H1 (cell line): ENCODE data around the gene ST14. TPM values are rescaled to one million over a fixed set of nuclear protein-coding genes. Genes with fewer than 3 reads are reported as not detected.

Source experiments
- CTCF ChIA-PET: fragments of 300-600 bp; sonication (Branson Sonifier 250); formaldehyde crosslinking; loops from one replicate; lab custom pipeline; 2021; ENCODE audit not compliant: partially characterized antibody; lab: Charles Lee
- POLR2A ChIA-PET: fragments of 300-600 bp; sonication (Branson Sonifier 250); formaldehyde crosslinking; loops from one replicate; lab custom pipeline; 2021; ENCODE audit warnings: inconsistent platforms; ENCODE audit not compliant: partially characterized antibody; lab: Charles Lee
- DNase-seq, 2 experiments: peaks; one replicate each; pipeline versions ENCODE4 v3.0.0 to v3.0.0-alpha.2; 2010 to 2022; ENCODE audit warnings: low spot score in 2 of 2, low read depth in 1 of 2, mixed read lengths in 1 of 2
- FAIRE-seq: peaks from 2 replicates; lab custom pipeline; 2011; peaks lifted over from hg19 to GRCh38; lab: Jason Lieb, UNC
- H2AFZ ChIP-seq: 2 replicates; pipeline ENCODE4 v1.8.1; 2012; ENCODE audit warnings: low read length, inconsistent platforms
- H2AK5ac ChIP-seq: 2 replicates; pipeline ENCODE4 v1.6.1; 2013; ENCODE audit warnings: low read depth, low read length
- H2BK120ac ChIP-seq: replicated peaks from 2 replicates; pipeline ENCODE3; 2013; ENCODE audit warnings: low read depth, low read length, inconsistent platforms
- H2BK12ac ChIP-seq: 2 replicates; pipeline ENCODE4 v1.6.1; 2013; ENCODE audit warnings: low read depth, low read length
- H2BK15ac ChIP-seq: 2 replicates; pipeline ENCODE4 v1.6.1; 2013; ENCODE audit warnings: low read length
- H2BK20ac ChIP-seq: 2 replicates; pipeline ENCODE4 v1.6.1; 2013; ENCODE audit warnings: low read length
- H2BK5ac ChIP-seq: 2 replicates; pipeline ENCODE4 v1.6.1; 2013; ENCODE audit warnings: low read depth, low read length
- H3K14ac ChIP-seq: 2 replicates; pipeline ENCODE4 v1.6.1; 2013; ENCODE audit warnings: inconsistent platforms; ENCODE audit not compliant: insufficient read length
- H3K18ac ChIP-seq: 2 replicates; pipeline ENCODE4 v1.6.1; 2013; ENCODE audit warnings: low read length; ENCODE audit errors: extremely low read depth
- H3K23ac ChIP-seq: 2 replicates; pipeline ENCODE4 v1.6.1; 2013; ENCODE audit warnings: inconsistent platforms; ENCODE audit not compliant: insufficient read length
- H3K23me2 ChIP-seq: 2 replicates; pipeline ENCODE4 v1.6.1; 2013; ENCODE audit warnings: low read depth, low read length
- H3K27ac ChIP-seq: 2 replicates; pipeline ENCODE4 v1.6.1; 2011; ENCODE audit warnings: low read depth, low read length, inconsistent platforms
- H3K27me3 ChIP-seq, 4 experiments: replicated peaks in 1 of 4; 1 replicate in 1 of 4; 2 replicates in 3 of 4; pipeline versions ENCODE4 v1.6.1 to v1.8.1; 2011 to 2013; ENCODE audit warnings: low read length in 3 of 4, mild to moderate bottlenecking in 3 of 4, inconsistent platforms in 2 of 4, mixed read lengths in 2 of 4, moderate library complexity in 1 of 4; ENCODE audit not compliant: control insufficient read depth in 3 of 4, insufficient read depth in 3 of 4; ENCODE audit errors: extremely low read depth in 1 of 4
- H3K36me3 ChIP-seq, 4 experiments: 2 replicates each; pipeline versions ENCODE4 v1.6.1 to v1.8.1; 2011 to 2013; ENCODE audit warnings: mild to moderate bottlenecking in 4 of 4, low read length in 3 of 4, moderate library complexity in 2 of 4, control low read depth in 1 of 4, inconsistent platforms in 1 of 4; ENCODE audit not compliant: insufficient read depth in 4 of 4, control insufficient read depth in 2 of 4
- H3K4ac ChIP-seq: replicated peaks from 2 replicates; pipeline ENCODE3; 2013; ENCODE audit warnings: low read length, low read depth, mixed read lengths, inconsistent platforms; ENCODE audit not compliant: insufficient read length
- H3K4me1 ChIP-seq, 4 experiments: replicated peaks in 1 of 4; 1 replicate in 1 of 4; 2 replicates in 3 of 4; pipeline versions ENCODE4 v1.6.1 to v1.8.1; 2011 to 2013; ENCODE audit warnings: low read length in 3 of 4, inconsistent platforms in 2 of 4, mixed read lengths in 1 of 4; ENCODE audit not compliant: insufficient read depth in 4 of 4, control insufficient read depth in 3 of 4
- H3K4me2 ChIP-seq, 2 experiments: 2 replicates each; pipeline versions ENCODE4 v1.6.1 to v1.8.1; 2011 to 2013; ENCODE audit warnings: low read depth in 2 of 2, low read length in 2 of 2, control low read depth in 1 of 2, inconsistent platforms in 1 of 2, mild to moderate bottlenecking in 1 of 2; ENCODE audit not compliant: insufficient read depth in 1 of 2
- H3K4me3 ChIP-seq, 4 experiments: fragments of 200-600, 300-600 bp in 1 of 4; sonication (generic), shearing (Covaris generic), sonication (Bioruptor Twin) in 1 of 4; 2 replicates each; pipeline versions ENCODE4 v1.5.1 to v1.8.1; 2011 to 2016; ENCODE audit warnings: low read length in 4 of 4, low read depth in 3 of 4, control low read depth in 2 of 4, inconsistent platforms in 2 of 4, mild to moderate bottlenecking in 2 of 4, mixed read lengths in 1 of 4, moderate library complexity in 1 of 4; ENCODE audit not compliant: insufficient read depth in 2 of 4; ENCODE audit errors: extremely low read depth in 1 of 4
- H3K56ac ChIP-seq: replicated peaks from 2 replicates; pipeline ENCODE3; 2013; ENCODE audit warnings: low read depth, mild to moderate bottlenecking, mixed read lengths, low read length, inconsistent platforms; ENCODE audit not compliant: insufficient read length
- H3K79me1 ChIP-seq: 2 replicates; pipeline ENCODE4 v1.6.1; 2013; ENCODE audit warnings: low read depth, low read length, control low read depth
- H3K79me2 ChIP-seq, 2 experiments: 2 replicates each; pipeline versions ENCODE4 v1.6.1 to v1.8.1; 2012 to 2013; ENCODE audit warnings: low read length in 2 of 2, mild to moderate bottlenecking in 2 of 2, inconsistent platforms in 1 of 2; ENCODE audit not compliant: insufficient read depth in 2 of 2, control insufficient read depth in 1 of 2
- H3K9ac ChIP-seq, 4 experiments: replicated peaks in 1 of 4; 1 replicate in 1 of 4; 2 replicates in 3 of 4; pipeline versions ENCODE4 v1.6.1 to v1.8.1; 2011 to 2013; ENCODE audit warnings: low read depth in 3 of 4, low read length in 3 of 4, control low read depth in 2 of 4, mild to moderate bottlenecking in 2 of 4, moderate library complexity in 2 of 4, inconsistent platforms in 1 of 4; ENCODE audit errors: extremely low read depth in 1 of 4
- H3K9me3 ChIP-seq, 2 experiments: 2 replicates each; pipeline versions ENCODE4 v1.6.1 to v1.8.1; 2012 to 2013; ENCODE audit warnings: mild to moderate bottlenecking in 2 of 2, moderate library complexity in 2 of 2, control low read depth in 1 of 2, inconsistent platforms in 1 of 2, low read depth in 1 of 2, low read length in 1 of 2, mixed read lengths in 1 of 2; ENCODE audit not compliant: insufficient read depth in 2 of 2
- H4K20me1 ChIP-seq, 2 experiments: replicated peaks in 1 of 2; 2 replicates each; pipeline versions ENCODE3 to v1.8.1; 2011 to 2013; ENCODE audit warnings: inconsistent platforms in 2 of 2, low read length in 2 of 2, mild to moderate bottlenecking in 1 of 2; ENCODE audit not compliant: insufficient read depth in 2 of 2, control insufficient read depth in 1 of 2
- H4K5ac ChIP-seq: 2 replicates; pipeline ENCODE4 v1.6.1; 2013; ENCODE audit warnings: low read length, low read depth, mixed read lengths, inconsistent platforms; ENCODE audit not compliant: insufficient read length
- H4K8ac ChIP-seq: 2 replicates; pipeline ENCODE4 v1.8.0; 2013; ENCODE audit warnings: mild to moderate bottlenecking, moderate library complexity, low read length, inconsistent platforms; ENCODE audit not compliant: insufficient read depth; ENCODE audit errors: extremely low read depth
- H4K91ac ChIP-seq: replicated peaks from 2 replicates; pipeline ENCODE3; 2013; ENCODE audit warnings: low read length, mixed read lengths, inconsistent platforms; ENCODE audit not compliant: insufficient read length
- CBX5 ChIP-seq: fragments of 300-800, 300-1000 bp; sonication (generic); IDR thresholded peaks from 2 replicates; pipeline ENCODE4 v1.7.1; 2016; ENCODE audit warnings: antibody characterized with exemption, low read length, low read depth
- EZH2 ChIP-seq: fragments of 200-600 bp; sonication (generic); IDR thresholded peaks from 2 replicates; pipeline ENCODE4 v1.7.1; 2012; ENCODE audit warnings: low read depth, mild to moderate bottlenecking, moderate library complexity, low read length, inconsistent platforms; ENCODE audit not compliant: severe bottlenecking
- SP1 ChIP-seq: IDR thresholded peaks from 2 replicates; pipeline ENCODE4 v1.6.1; 2011; ENCODE audit warnings: low read depth, low read length
- TEAD4 ChIP-seq: IDR thresholded peaks from 2 replicates; pipeline ENCODE4 v1.6.1; 2012; ENCODE audit warnings: low read depth, low read length, inconsistent platforms, mixed read lengths
- WGBS, 2 experiments: shearing (Covaris generic) in 1 of 2; methylation state at CpG; one replicate each; pipeline versions ENCODE4 v1.1.6 to v1.1.7; 2013 to 2015; ENCODE audit warnings: low lambda C conversion rate in 2 of 2, mixed read lengths in 2 of 2, inconsistent platforms in 1 of 2, low coverage in 1 of 2, missing lambda C conversion rate in 1 of 2; ENCODE audit not compliant: insufficient replicate concordance in 2 of 2, insufficient coverage in 1 of 2, insufficient read length in 1 of 2; ENCODE audit errors: extremely low coverage in 1 of 2, missing lambda C conversion rate in 1 of 2; 5-methylcytosine and 5-hydroxymethylcytosine counted together
- polyA plus RNA-seq, 7 experiments: library from polyadenylated mRNA; depleted of rRNA in 3 of 7; stranded (reverse) in 5 of 7; unstranded in 2 of 7; fragments of >200 nt in 5 of 7; fragments of 200-250 nt in 2 of 7; gene quantifications; 1 replicate in 5 of 7; 2 replicates in 1 of 7; 4 replicates in 1 of 7; pipeline versions ENCODE4 v1.2.1 to v1.2.3, GENCODE V29; 2011 to 2013; ENCODE audit warnings: missing spikeins in 2 of 7, mixed read lengths in 2 of 7
- total RNA-seq: library from RNA; stranded (reverse); fragmentation: NEBNext Ultra II Directional; extraction: Animal tissue kit (Norgen Biotek cat#: 25700); gene quantifications from 2 replicates; pipeline ENCODE4 v1.2.1, GENCODE V29; 2021
- TF ChIP-seq, protein P1 (sequence below), 3 experiments: IDR thresholded peaks; 1 replicate in 2 of 3; 2 replicates in 1 of 3; pipeline versions ENCODE4 v1.5.1 to v1.6.1; 2011; ENCODE audit warnings: low read length in 3 of 3, mild to moderate bottlenecking in 3 of 3, inconsistent platforms in 2 of 3, low read depth in 1 of 3, moderate library complexity in 1 of 3; ENCODE audit not compliant: insufficient read depth in 1 of 3; ENCODE audit errors: control extremely low read depth in 1 of 3

Gene ST14
- total and polyA plus RNA-seq, 2 of the 8 experiments (the other 6 are each of a cell fraction or from before 2014, with no cell fraction given), result 22.4 to 24.9 TPM

DNA sequence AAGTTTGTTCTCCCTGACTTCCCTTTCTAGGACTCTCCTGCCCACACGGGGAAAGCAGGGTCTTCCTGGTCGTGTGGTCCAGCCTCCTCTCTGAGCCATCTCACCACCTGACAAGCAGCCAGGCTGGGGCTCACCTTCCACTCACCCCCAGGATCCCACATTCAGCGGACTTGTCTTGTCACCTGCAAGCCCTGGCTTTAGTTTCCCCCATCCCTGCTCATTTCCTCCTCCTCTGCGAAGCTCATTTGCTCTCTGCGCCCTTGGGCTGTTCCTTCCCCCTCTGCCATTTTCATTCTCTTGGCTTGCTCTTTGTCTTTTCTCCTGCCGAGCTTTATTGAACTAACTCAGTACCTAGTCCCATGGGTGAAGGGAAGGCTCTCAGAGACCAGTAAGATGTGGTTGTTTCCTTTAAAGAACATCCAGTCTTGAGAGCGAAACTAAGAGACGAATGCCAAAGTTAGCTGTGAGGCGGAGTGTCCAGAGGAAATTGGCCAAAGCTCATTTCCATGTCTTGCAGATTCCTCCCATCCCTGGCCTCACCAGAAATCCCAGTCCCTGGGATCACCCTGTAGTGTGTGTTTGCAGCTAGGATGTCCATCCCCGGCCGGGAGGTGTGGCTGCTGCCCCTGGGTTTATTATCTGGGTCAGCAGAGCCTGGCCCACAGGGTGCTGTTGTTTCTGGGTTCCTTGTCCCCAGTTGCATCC lies 2.0 kb downstream of the ST14 start:
- Histone ChIP-seq H3K18ac (no peak overlapping the region), H3K79me2 (no peaks in the 10 kb centered on the region), H2BK20ac (no peak overlapping the region), H3K4ac (no peak overlapping the region), H3K9me3 (no peaks in the 10 kb centered on the region), H3K27ac (no peak overlapping the region), H4K20me1 (peaks cover 0 to 2% of the 10 kb centered on the region in 2 experiments), H3K9ac (no peak overlapping the region), H4K8ac (no peak overlapping the region), H2BK12ac (no peak overlapping the region), H4K5ac (no peak overlapping the region), H3K14ac (no peak overlapping the region), H3K4me3 (no peak overlapping the region), H4K91ac (no peak overlapping the region), H2AFZ (no peak overlapping the region), H2AK5ac (peak overlapping the region; percentile 45; the same call in 1 of the 2 replicates), H3K27me3 (peaks cover 4 to 55% (median 43%) of the 10 kb centered on the region in 4 experiments), H3K36me3 (no peaks in the 10 kb centered on the region), H3K4me2 (peak overlapping the region; percentile 84 to 86; a peak in 2 of 4 replicates), H2BK15ac (no peak overlapping the region), H2BK5ac (no peak overlapping the region), H3K56ac (no peak overlapping the region), H2BK120ac (no peak overlapping the region), H3K79me1 (no peaks in the 10 kb centered on the region; the same call in none of the 2 replicates), H3K23ac (no peak overlapping the region), H3K23me2 (peaks cover 4% of the 10 kb centered on the region; the same call in 1 of the 2 replicates), H3K4me1 (peaks cover 0 to 25% (median 11%) of the 10 kb centered on the region in 4 experiments; a peak in 6 of 7 replicates)
- WGBS, 2 experiments, result 84% methylated on average over 11 of the region's 11 CpGs; no CpG with 5 or more reads in 1 of the 2 experiments
- TF ChIP-seq SP1 (no peak), EZH2 (no peak), TEAD4 (no peak), CBX5 (no peak)
- TF ChIP-seq, protein P1, sequence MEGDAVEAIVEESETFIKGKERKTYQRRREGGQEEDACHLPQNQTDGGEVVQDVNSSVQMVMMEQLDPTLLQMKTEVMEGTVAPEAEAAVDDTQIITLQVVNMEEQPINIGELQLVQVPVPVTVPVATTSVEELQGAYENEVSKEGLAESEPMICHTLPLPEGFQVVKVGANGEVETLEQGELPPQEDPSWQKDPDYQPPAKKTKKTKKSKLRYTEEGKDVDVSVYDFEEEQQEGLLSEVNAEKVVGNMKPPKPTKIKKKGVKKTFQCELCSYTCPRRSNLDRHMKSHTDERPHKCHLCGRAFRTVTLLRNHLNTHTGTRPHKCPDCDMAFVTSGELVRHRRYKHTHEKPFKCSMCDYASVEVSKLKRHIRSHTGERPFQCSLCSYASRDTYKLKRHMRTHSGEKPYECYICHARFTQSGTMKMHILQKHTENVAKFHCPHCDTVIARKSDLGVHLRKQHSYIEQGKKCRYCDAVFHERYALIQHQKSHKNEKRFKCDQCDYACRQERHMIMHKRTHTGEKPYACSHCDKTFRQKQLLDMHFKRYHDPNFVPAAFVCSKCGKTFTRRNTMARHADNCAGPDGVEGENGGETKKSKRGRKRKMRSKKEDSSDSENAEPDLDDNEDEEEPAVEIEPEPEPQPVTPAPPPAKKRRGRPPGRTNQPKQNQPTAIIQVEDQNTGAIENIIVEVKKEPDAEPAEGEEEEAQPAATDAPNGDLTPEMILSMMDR (IDR thresholded peaks at IDR 0.05; ENCODE audit: control extremely low read depth in 1 of 3, insufficient read depth in 1 of 3, low read depth in 1 of 3, low read length in 3 of 3), result no peak
- no peak for DNase-seq
- FAIRE-seq, result no peak
- ChIA-PET CTCF (interaction anchor here (1.0 to 1.6 kb wide), 2 partner anchors 22 to 31 kb away, joined by 3 read pairs; no protein-coding TSS in a partner anchor), POLR2A (interaction anchor here (1.9 to 3.0 kb wide), 2 partner anchors 15 to 85 kb away, joined by 5 to 17 read pairs; no protein-coding TSS in a partner anchor)
